ENCODE measurements around the gene LINC00305. TPM values are rescaled to one million over a fixed set of nuclear protein-coding genes. Genes with fewer than 3 reads are reported as not detected.

Gene LINC00305
- polyA plus RNA-seq, 1 donor from 2014 or later, result not detected

DNA sequence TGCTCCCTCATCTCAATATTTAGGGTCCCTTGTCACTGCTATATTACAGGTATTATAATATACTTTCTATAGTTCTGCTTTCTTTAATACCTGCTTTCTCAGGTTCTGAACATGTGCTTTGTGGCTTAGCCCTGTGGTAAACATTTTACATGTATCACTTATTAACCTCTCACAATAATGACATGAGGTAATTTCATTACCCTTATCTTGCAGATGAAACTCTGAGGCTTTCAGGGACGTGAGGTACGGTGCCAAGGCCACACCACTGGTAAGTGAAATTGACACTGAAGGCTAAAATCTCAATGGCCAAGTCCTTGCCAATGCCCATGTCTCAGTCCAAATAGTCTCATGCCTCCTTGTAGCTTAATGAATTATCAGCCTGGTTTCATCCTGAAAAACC is 21.7 kb downstream of the LINC00305 start:
- no peaks in the 10 kb centered on the region for H3K79me2 ChIP-seq (replicated peaks; ENCODE audit: insufficient read depth, low read length)
- no peak overlapping the region for H3K9ac ChIP-seq (ENCODE audit: low read length)
- TF ChIP-seq EP300 (conservative IDR thresholded peaks at IDR 0.05; ENCODE audit: poor library complexity, severe bottlenecking) (no peak), MXI1 (conservative IDR thresholded peaks at IDR 0.05; ENCODE audit: poor library complexity, severe bottlenecking) (no peak), POLR2AphosphoS5 (IDR thresholded peaks at IDR 0.05) (no peak), TAF1 (IDR thresholded peaks at IDR 0.05; ENCODE audit: low read depth) (no peak), RAD21 (conservative IDR thresholded peaks at IDR 0.05) (no peak), SMC3 (conservative IDR thresholded peaks at IDR 0.05; ENCODE audit: poor library complexity) (no peak), REST (IDR thresholded peaks at IDR 0.05; ENCODE audit: borderline replicate concordance) (no peak), CTCF (IDR thresholded peaks at IDR 0.05; ENCODE audit: poor library complexity, severe bottlenecking) (no peak), EZH2 (IDR thresholded peaks at IDR 0.05; ENCODE audit: borderline replicate concordance, insufficient read depth, low read length, poor library complexity, severe bottlenecking) (no peak)
- no peaks in the 10 kb centered on the region for H3K9me2 ChIP-seq (ENCODE audit: insufficient read depth, low read length)
- no peaks in the 10 kb centered on the region for H3K9me3 ChIP-seq (ENCODE audit: low read length)
- no peaks in the 10 kb centered on the region for H3K27me3 ChIP-seq (ENCODE audit: insufficient read depth, low read depth, low read length)
- H3F3A ChIP-seq (ENCODE audit: insufficient read depth, low read length, poor library complexity, severe bottlenecking), result no peaks in the 10 kb centered on the region
- H2AFZ ChIP-seq (ENCODE audit: low read depth, low read length), result no peak overlapping the region
- no peaks in the 10 kb centered on the region for H3K36me3 ChIP-seq (ENCODE audit: insufficient read depth, low read length)
- H3K27ac ChIP-seq (ENCODE audit: low read length), result no peak overlapping the region
- H4K20me1 ChIP-seq (ENCODE audit: insufficient read depth), result no peaks in the 10 kb centered on the region
- H3K4me2 ChIP-seq (ENCODE audit: low read length), result no peak overlapping the region
- no peak overlapping the region for H3K4me3 ChIP-seq (ENCODE audit: low read length)

GRCh38 chr18:64119916-64120315 is 29.0 kb downstream of the LINC00305 start:
- TF ChIP-seq REST (IDR thresholded peaks at IDR 0.05; ENCODE audit: borderline replicate concordance) (no peak), POLR2AphosphoS5 (IDR thresholded peaks at IDR 0.05) (no peak), TAF1 (IDR thresholded peaks at IDR 0.05; ENCODE audit: low read depth) (no peak), EZH2 (IDR thresholded peaks at IDR 0.05; ENCODE audit: borderline replicate concordance, insufficient read depth, low read length, poor library complexity, severe bottlenecking) (no peak), SMC3 (conservative IDR thresholded peaks at IDR 0.05; ENCODE audit: poor library complexity) (peak; percentile 58), CTCF (IDR thresholded peaks at IDR 0.05; ENCODE audit: poor library complexity, severe bottlenecking) (peak; percentile 33), MXI1 (conservative IDR thresholded peaks at IDR 0.05; ENCODE audit: poor library complexity, severe bottlenecking) (no peak), EP300 (conservative IDR thresholded peaks at IDR 0.05; ENCODE audit: poor library complexity, severe bottlenecking) (no peak), RAD21 (conservative IDR thresholded peaks at IDR 0.05) (peak; percentile 56)
- no peaks in the 10 kb centered on the region for H3K36me3 ChIP-seq (ENCODE audit: insufficient read depth, low read length)
- no peak overlapping the region for H3K4me2 ChIP-seq (ENCODE audit: low read length)
- no peaks in the 10 kb centered on the region for H3K9me3 ChIP-seq (ENCODE audit: low read length)
- H2AFZ ChIP-seq (ENCODE audit: low read depth, low read length), result no peak overlapping the region
- no peaks in the 10 kb centered on the region for H3K9me2 ChIP-seq (ENCODE audit: insufficient read depth, low read length)
- no peaks in the 10 kb centered on the region for H3F3A ChIP-seq (ENCODE audit: insufficient read depth, low read length, poor library complexity, severe bottlenecking)
- no peaks in the 10 kb centered on the region for H3K79me2 ChIP-seq (replicated peaks; ENCODE audit: insufficient read depth, low read length)
- H3K27me3 ChIP-seq (ENCODE audit: insufficient read depth, low read depth, low read length), result no peaks in the 10 kb centered on the region
- H3K9ac ChIP-seq (ENCODE audit: low read length), result no peak overlapping the region
- H3K4me3 ChIP-seq (ENCODE audit: low read length), result no peak overlapping the region
- no peaks in the 10 kb centered on the region for H4K20me1 ChIP-seq (ENCODE audit: insufficient read depth)
- no peak overlapping the region for H3K27ac ChIP-seq (ENCODE audit: low read length)
